SIG-M5 (cell line): ENCODE results near the gene CES1.
"Not testable (repeated sequence)": the region's sequence is repeated elsewhere in the genome, so short reads cannot be mapped to it uniquely, and the experiment has no call there.

Experiments used
- DNase-seq: peaks from one replicate; lab custom pipeline; 2025; lab: John Stamatoyannopoulos, UW

The CES1 gene

GRCh38 chr16:55790240-55790639 is 42.7 kb downstream of the CES1 start:
- DNase-seq: not testable (repeated sequence)

DNA sequence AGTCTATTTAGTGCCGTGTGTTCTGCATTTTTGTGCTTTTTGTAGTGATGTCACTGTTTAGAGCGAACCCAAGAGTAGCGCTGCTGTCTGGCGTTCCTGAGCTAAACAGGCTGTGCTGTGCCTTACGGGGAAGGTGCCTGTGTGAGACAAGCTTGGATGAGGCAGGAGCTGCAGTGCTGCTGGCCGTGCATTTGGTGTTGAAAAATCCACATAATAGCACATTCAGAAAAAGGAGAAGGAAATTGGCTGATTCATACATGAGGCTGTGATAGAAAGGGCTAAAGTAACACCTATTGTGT is 50.2 kb downstream of the CES1 start:
- DNase-seq: not testable (repeated sequence)

DNA sequence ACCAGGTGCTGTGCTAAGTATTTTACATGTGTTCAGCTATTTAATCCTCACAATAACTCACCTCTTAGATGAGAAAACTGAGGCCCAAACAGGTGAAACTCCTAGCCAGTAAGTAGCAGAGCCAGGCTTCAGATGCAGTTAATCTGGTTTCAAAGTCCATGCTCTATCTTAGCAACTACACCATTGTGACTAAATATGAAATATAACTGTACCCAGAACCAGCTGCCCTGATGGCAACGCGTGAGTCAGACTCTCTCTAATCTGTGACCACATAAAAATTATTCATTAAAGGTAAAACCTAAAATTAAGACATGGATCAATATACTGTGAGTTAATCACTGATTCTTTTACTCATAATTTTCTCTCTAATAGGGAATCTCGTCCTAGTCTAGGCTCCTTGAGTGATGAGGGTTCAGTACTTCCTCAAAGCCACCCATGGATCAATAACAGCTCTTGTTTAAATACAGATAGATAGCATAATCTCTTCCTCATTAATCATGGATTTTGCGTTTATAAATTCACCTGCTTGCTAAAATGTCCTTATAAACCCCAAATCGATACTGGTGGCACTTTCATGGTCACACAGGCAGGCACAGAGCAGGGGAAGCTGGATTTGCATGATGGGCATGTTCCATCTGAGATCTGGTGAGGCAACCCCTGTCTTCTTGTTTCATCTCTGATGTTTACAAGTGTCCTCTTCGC is 50.7 kb downstream of the CES1 start:
- DNase-seq: not testable (repeated sequence)

- not testable (repeated sequence) for DNase-seq
Observed at GRCh38 chr16:55781456-55781855, 51.4 kb downstream of the CES1 start.

- not testable (repeated sequence) for DNase-seq
Observed at GRCh38 chr16:55780095-55780407, 52.8 kb downstream of the CES1 start.

- no peak for DNase-seq
Observed at GRCh38 chr16:55779402-55780094, 53.3 kb downstream of the CES1 start.

DNA sequence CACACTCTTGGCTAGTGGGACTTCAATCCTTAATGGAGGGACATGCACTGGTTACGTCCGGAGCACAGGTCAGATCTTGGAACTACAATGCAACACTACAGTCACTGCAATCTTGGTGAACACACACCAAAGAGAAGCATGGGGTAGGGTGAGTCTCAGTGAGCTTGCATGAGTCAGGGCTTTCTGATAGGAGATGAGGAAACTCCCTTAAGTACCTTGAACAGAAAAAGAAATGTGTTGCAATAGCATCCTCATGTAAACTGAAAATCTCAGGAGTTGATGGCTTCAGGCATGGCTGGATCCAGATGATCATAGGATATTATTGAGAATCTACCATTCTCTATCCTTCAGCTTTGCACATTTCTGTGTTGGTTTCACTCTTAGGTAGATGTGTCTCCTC is 54.1 kb downstream of the CES1 start:
- no peak for DNase-seq

GRCh38 chr16:55775857-55776256 is 57.0 kb downstream of the CES1 start:
- DNase-seq: no peak

- no peak for DNase-seq
Observed at GRCh38 chr16:55773859-55774549, 58.9 kb downstream of the CES1 start.

GRCh38 chr16:55765161-55765560 is 67.7 kb downstream of the CES1 start:
- DNase-seq: no peak

- DNase-seq: no peak
Observed at GRCh38 chr16:55760310-55761001, 72.4 kb downstream of the CES1 start.

GRCh38 chr16:55759965-55760309 is 73.0 kb downstream of the CES1 start:
- not testable (repeated sequence) for DNase-seq

- not testable (repeated sequence) for DNase-seq
Observed at GRCh38 chr16:55757595-55758527, 75.0 kb downstream of the CES1 start.

DNA sequence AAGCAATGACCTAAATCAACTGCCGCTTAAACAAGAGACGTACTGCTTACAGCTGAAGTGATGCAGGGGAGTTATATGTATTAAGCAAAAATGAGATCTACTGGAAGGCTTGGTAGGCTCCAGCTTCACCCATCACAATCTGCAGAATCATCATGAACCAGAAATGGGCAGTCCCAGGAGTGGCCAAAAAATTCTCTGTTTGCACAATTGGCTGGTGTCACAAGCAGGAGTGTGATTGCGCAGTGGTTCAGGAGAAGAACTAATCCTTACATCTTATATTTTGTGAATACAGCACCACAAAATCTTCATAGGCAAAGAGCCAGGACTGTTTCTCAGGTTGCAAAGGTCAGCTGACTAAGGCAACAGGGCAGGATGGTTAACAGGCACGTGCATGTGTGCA is 75.9 kb downstream of the CES1 start:
- no peak for DNase-seq

DNA sequence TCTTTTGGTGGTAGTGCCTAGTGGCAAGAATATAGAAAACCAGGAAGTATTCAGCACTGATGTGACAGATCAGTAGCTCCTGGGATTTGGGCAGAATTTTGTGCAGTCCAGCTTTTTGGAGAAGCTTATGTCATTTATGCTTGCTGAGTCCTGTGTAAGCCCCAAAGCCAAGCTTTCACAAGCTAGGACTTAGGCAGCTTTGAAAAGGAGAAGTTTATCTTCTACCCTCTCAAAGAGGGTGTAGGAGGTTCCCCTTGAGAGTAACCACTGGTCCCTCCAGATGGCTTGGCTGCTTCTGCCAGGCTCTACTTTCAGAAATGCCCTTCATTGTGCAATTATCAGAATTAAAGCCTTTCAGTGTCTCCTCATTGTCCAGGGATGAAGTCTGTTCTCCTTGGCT is 78.8 kb downstream of the CES1 start:
- no peak for DNase-seq

DNA sequence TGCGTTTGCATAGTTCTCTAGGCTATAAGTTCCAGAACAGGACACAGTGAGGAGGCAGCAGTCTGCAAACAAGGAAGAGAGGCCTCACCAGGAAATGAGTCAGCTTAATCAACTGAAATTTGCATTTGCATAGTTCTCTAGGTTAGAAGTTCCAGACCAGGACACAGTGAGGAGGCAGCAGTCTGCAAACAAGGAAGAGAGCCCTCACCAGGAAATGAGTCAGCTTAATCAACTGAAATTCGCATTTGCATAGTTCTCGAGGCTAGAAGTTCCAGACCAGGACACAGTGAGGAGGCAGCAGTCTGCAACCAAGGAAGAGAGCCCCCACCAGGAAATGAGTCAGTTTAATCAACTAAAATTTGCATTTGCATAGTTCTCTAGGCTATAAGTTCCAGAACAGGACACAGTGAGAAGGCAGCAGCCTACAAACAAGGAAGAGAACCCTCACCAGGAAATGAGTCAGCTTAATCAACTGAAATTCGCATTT is 79.7 kb downstream of the CES1 start:
- DNase-seq: not testable (repeated sequence)
